HK-2 (cell line): ENCODE measurements around the gene SLC25A40.

Experiments
- DNase-seq: peaks from one replicate; pipeline ENCODE4 v3.0.0-alpha.2; 2018; ENCODE audit not compliant: unreplicated experiment

Gene SLC25A40

DNA sequence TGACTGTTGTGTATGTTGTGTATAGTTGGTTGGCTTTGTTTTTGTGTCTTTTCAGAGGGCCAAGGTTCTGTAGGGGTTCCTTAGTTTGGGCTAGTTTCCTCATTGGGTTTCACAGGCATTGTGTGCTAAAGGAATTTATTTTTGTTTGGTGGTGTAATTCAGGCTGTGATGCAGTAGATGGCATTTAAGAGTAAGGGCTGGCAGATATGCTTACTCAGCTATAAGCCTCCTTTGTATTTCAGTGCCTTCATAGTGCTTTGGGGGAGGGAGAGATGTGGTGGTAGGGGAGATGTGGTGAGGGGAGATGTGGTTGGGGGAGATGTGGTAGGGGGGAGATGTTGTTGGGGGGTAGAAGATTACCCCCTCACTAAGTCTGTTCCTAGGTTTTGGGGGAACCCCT, 91.7 kb downstream of the SLC25A40 start:
- DNase-seq = no peak
